ENCODE data around the gene THADA.

DNA sequence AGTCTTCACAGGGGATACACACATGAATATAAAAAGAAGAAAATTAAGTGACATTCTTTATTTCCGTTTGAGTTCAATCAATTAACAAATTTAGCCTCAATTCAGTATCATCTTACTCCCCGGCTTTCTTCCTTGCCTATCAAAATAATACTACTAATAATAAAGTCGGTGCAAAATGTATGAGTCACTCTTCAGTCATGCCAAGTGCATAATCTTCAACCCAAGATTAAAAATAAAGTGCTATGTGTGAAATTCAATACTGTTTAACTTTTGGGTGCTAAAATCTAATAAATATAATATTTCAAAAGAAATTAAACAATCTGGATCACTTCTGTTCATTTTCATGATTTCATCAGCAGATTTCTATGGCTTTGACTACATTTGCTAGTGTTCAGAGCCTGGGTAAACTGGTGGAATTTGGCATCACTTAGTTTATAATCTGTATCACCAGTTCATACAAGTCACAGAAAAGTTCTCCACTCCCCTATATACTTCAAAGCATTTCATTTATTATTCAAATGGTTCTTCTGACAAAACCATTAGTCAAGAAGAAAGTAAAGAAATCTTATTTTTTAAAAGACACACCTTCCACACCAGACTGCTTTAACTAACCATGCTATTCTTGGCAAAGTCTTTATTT is 183.6 kb downstream of the THADA start:
- TF ChIP-seq, protein P1, sequence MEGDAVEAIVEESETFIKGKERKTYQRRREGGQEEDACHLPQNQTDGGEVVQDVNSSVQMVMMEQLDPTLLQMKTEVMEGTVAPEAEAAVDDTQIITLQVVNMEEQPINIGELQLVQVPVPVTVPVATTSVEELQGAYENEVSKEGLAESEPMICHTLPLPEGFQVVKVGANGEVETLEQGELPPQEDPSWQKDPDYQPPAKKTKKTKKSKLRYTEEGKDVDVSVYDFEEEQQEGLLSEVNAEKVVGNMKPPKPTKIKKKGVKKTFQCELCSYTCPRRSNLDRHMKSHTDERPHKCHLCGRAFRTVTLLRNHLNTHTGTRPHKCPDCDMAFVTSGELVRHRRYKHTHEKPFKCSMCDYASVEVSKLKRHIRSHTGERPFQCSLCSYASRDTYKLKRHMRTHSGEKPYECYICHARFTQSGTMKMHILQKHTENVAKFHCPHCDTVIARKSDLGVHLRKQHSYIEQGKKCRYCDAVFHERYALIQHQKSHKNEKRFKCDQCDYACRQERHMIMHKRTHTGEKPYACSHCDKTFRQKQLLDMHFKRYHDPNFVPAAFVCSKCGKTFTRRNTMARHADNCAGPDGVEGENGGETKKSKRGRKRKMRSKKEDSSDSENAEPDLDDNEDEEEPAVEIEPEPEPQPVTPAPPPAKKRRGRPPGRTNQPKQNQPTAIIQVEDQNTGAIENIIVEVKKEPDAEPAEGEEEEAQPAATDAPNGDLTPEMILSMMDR (IDR thresholded peaks at IDR 0.05; ENCODE audit: insufficient read depth, low read length, poor library complexity, severe bottlenecking) = no peak
- no peak for TF ChIP-seq EZH2phosphoT487 (conservative IDR thresholded peaks at IDR 0.05; ENCODE audit: low read length)
